Activated T-helper 1 cell treated with anti-CD3 and anti-CD28 coated beads, Interleukin-12 subunit alpha, Interleukin-12 subunit beta, Interleukin-2, Interleukin-4 antibody, amounts not matched to agents 30 ng/mL and 10 ng/mL and 1 ng/mL, durations not matched to agents 14 hours and 24 hours and 36 hours (primary cell): ENCODE results near the gene NDUFC1. TPM values are rescaled to one million over a fixed set of nuclear protein-coding genes. Genes with fewer than 3 reads are reported as not detected.

Experiments used
- DNase-seq: peaks from one replicate; pipeline ENCODE4 v3.0.0; 2021; ENCODE audit warnings: low spot score
- H3K27ac Mint-ChIP-seq: one replicate; pipeline ENCODE4 v1.8.0; 2021; ENCODE audit warnings: mild to moderate bottlenecking, mixed read lengths
- H3K27me3 Mint-ChIP-seq: one replicate; pipeline ENCODE4 v1.8.0; 2022; ENCODE audit warnings: mild to moderate bottlenecking, moderate library complexity, mixed read lengths; ENCODE audit not compliant: insufficient read depth
- H3K36me3 Mint-ChIP-seq: one replicate; pipeline ENCODE4 v1.8.0; 2021; ENCODE audit warnings: low read depth, mixed read lengths
- H3K4me1 Mint-ChIP-seq: one replicate; pipeline ENCODE4 v1.8.0; 2021; ENCODE audit warnings: low read depth, mixed read lengths
- H3K4me3 Mint-ChIP-seq: one replicate; pipeline ENCODE4 v1.8.0; 2021; ENCODE audit warnings: mild to moderate bottlenecking, moderate library complexity, mixed read lengths
- H3K9me3 Mint-ChIP-seq: one replicate; pipeline ENCODE4 v1.8.0; 2021; ENCODE audit warnings: mixed read lengths
- intact Hi-C: fragments of 100-400 bp; cut with micrococcal nuclease; formaldehyde crosslinking; loops from one replicate; pipeline ENCODE4 v1.15.1; 2024
- total RNA-seq: library from RNA; stranded (reverse); gene quantifications from 2 replicates; pipeline ENCODE4 v1.2.3, GENCODE V29; 2022

NDUFC1 gene
- total RNA-seq, 1 donor from 2014 or later, result 54.5 TPM

GRCh38 chr4:139286186-139286698, 16.0 kb downstream of the NDUFC1 start:
- Mint-ChIP-seq H3K27ac (no peak overlapping the region), H3K36me3 (peaks cover 15% of the 10 kb centered on the region)
- intact Hi-C loops, result no loop called here

GRCh38 chr4:139282721-139283075, 19.6 kb downstream of the NDUFC1 start:
- Mint-ChIP-seq H3K27me3 (peaks cover 56% of the 10 kb centered on the region), H3K4me1 (peaks cover 13% of the 10 kb centered on the region), H3K4me3 (no peak overlapping the region), H3K36me3 (peaks cover 6% of the 10 kb centered on the region), H3K27ac (no peak overlapping the region), H3K9me3 (peaks cover 23% of the 10 kb centered on the region)
- DNase-seq, result no peak
- intact Hi-C loops, result no loop called here

More at GRCh38 chr4:139286186-139286698, 16.0 kb downstream of the NDUFC1 start:
- H3K4me3 Mint-ChIP-seq, result no peak overlapping the region
- peaks cover 22% of the 10 kb centered on the region for H3K27me3 Mint-ChIP-seq
- no peak for DNase-seq
- no peaks in the 10 kb centered on the region for H3K4me1 Mint-ChIP-seq
- peaks cover 23% of the 10 kb centered on the region for H3K9me3 Mint-ChIP-seq

GRCh38 chr4:139282065-139282720, 20.1 kb downstream of the NDUFC1 start:
- DNase-seq, result no peak
- peaks cover 13% of the 10 kb centered on the region for H3K4me1 Mint-ChIP-seq
- H3K27ac Mint-ChIP-seq, result no peak overlapping the region
- H3K9me3 Mint-ChIP-seq, result peaks cover 23% of the 10 kb centered on the region
- H3K36me3 Mint-ChIP-seq, result peaks cover 6% of the 10 kb centered on the region
- no peak overlapping the region for H3K4me3 Mint-ChIP-seq
- H3K27me3 Mint-ChIP-seq, result peaks cover 57% of the 10 kb centered on the region
- intact Hi-C loops, result no loop called here

GRCh38 chr4:139279760-139280620, 22.3 kb downstream of the NDUFC1 start, which contains the start of gene MGARP:
MGARP (minus strand) TSS chr4:139280225; CDS start chr4:139280158, 67 bp downstream.
- Mint-ChIP-seq H3K9me3 (peaks cover 17% of the 10 kb centered on the region), H3K36me3 (peaks cover 7% of the 10 kb centered on the region), H3K27ac (no peak within 1 kb of the TSS), H3K4me3 (peak within 1 kb of the TSS; percentile 65), H3K27me3 (peaks cover 73% of the 10 kb centered on the region), H3K4me1 (peaks cover 13% of the 10 kb centered on the region)
- DNase-seq, result no peak
- intact Hi-C loops, result loop anchor here (1.0 kb wide), 1 partner anchor 14 kb away; no protein-coding TSS in a partner anchor

- Mint-ChIP-seq H3K27me3 (peaks cover 74% of the 10 kb centered on the region), H3K36me3 (peaks cover 3% of the 10 kb centered on the region), H3K27ac (no peak overlapping the region), H3K9me3 (peaks cover 8% of the 10 kb centered on the region), H3K4me3 (peak overlapping the region; percentile 65), H3K4me1 (peaks cover 13% of the 10 kb centered on the region)
- intact Hi-C loops, result loop anchor here (1.0 kb wide), 1 partner anchor 13 kb away; no protein-coding TSS in a partner anchor
- no peak for DNase-seq
Measured at GRCh38 chr4:139278912-139279759, 23.1 kb downstream of the NDUFC1 start.

- peak overlapping the region; percentile 65 for H3K4me3 Mint-ChIP-seq
- peaks cover 69% of the 10 kb centered on the region for H3K27me3 Mint-ChIP-seq
- intact Hi-C loops, result no loop called here
Measured at GRCh38 chr4:139278485-139278884, 23.8 kb downstream of the NDUFC1 start.

GRCh38 chr4:139275281-139275735, 27.0 kb downstream of the NDUFC1 start:
- Mint-ChIP-seq H3K9me3 (no peaks in the 10 kb centered on the region), H3K4me1 (peaks cover 13% of the 10 kb centered on the region), H3K36me3 (peaks cover 3% of the 10 kb centered on the region), H3K27me3 (peaks cover 46% of the 10 kb centered on the region), H3K27ac (no peak overlapping the region), H3K4me3 (no peak overlapping the region)
- DNase-seq, result no peak
- intact Hi-C loops, result no loop called here

More at GRCh38 chr4:139278485-139278884, 23.8 kb downstream of the NDUFC1 start:
- Mint-ChIP-seq H3K4me1 (peaks cover 13% of the 10 kb centered on the region), H3K9me3 (peaks cover 2% of the 10 kb centered on the region), H3K36me3 (peaks cover 3% of the 10 kb centered on the region), H3K27ac (no peak overlapping the region)
- no peak for DNase-seq

GRCh38 chr4:139274790-139275189, 27.5 kb downstream of the NDUFC1 start:
- Mint-ChIP-seq H3K36me3 (peaks cover 3% of the 10 kb centered on the region), H3K4me3 (no peak overlapping the region), H3K4me1 (peaks cover 13% of the 10 kb centered on the region), H3K27ac (no peak overlapping the region), H3K9me3 (no peaks in the 10 kb centered on the region), H3K27me3 (peaks cover 41% of the 10 kb centered on the region)
- intact Hi-C loops, result no loop called here
- DNase-seq, result no peak

GRCh38 chr4:139273835-139274234, 28.4 kb downstream of the NDUFC1 start:
- peaks cover 4% of the 10 kb centered on the region for H3K4me1 Mint-ChIP-seq
- H3K9me3 Mint-ChIP-seq, result no peaks in the 10 kb centered on the region
- H3K36me3 Mint-ChIP-seq, result peaks cover 1% of the 10 kb centered on the region
- H3K4me3 Mint-ChIP-seq, result no peak overlapping the region
- DNase-seq, result no peak
- peaks cover 31% of the 10 kb centered on the region for H3K27me3 Mint-ChIP-seq
- H3K27ac Mint-ChIP-seq, result no peak overlapping the region
- intact Hi-C loops, result no loop called here

- no peaks in the 10 kb centered on the region for H3K9me3 Mint-ChIP-seq
- H3K36me3 Mint-ChIP-seq, result no peaks in the 10 kb centered on the region
- peaks cover 21% of the 10 kb centered on the region for H3K4me1 Mint-ChIP-seq
- peak overlapping the region; percentile 50 for H3K4me3 Mint-ChIP-seq
- no peak for DNase-seq
- H3K27ac Mint-ChIP-seq, result no peak overlapping the region
- H3K27me3 Mint-ChIP-seq, result peaks cover 23% of the 10 kb centered on the region
- intact Hi-C loops, result loop anchor here (5.0 to 10.0 kb wide), 4 partner anchors 40 to 1022 kb away; partner anchors contain the start of genes MAML3, NOCT and SLC7A11
Measured at GRCh38 chr4:139267301-139267700, 35.0 kb downstream of the NDUFC1 start.

- DNase-seq, result peak; percentile 70
- H3K27ac Mint-ChIP-seq, result peak overlapping the region; percentile 10
- H3K9me3 Mint-ChIP-seq, result no peaks in the 10 kb centered on the region
- H3K36me3 Mint-ChIP-seq, result no peaks in the 10 kb centered on the region
- peaks cover 23% of the 10 kb centered on the region for H3K27me3 Mint-ChIP-seq
- intact Hi-C loops, result loop anchor here (1.0 to 10.0 kb wide), 9 partner anchors 13 to 1022 kb away; partner anchors contain the start of genes MAML3, NDUFC1, NOCT and SLC7A11
- peak overlapping the region; percentile 50 for H3K4me3 Mint-ChIP-seq
- peaks cover 21% of the 10 kb centered on the region for H3K4me1 Mint-ChIP-seq
Measured at GRCh38 chr4:139266583-139267257, 35.6 kb downstream of the NDUFC1 start.
